DND-41 (cell line): ENCODE measurements around the gene POLR2F.

Source experiments
- CTCF ChIP-seq: IDR thresholded peaks from 2 replicates; pipeline ENCODE4 v1.5.1; 2012; ENCODE audit warnings: borderline replicate concordance, low read length, moderate library complexity, mild to moderate bottlenecking; ENCODE audit not compliant: poor library complexity, severe bottlenecking; ENCODE audit errors: extremely low read depth
- EZH2 ChIP-seq: IDR thresholded peaks from 3 replicates; pipeline ENCODE4 v1.6.1; 2012; ENCODE audit warnings: borderline replicate concordance, low read depth, mild to moderate bottlenecking, moderate library complexity, low read length, inconsistent platforms; ENCODE audit not compliant: severe bottlenecking

- TF ChIP-seq CTCF: no peak
- no peak for TF ChIP-seq EZH2
These were observed 9.7 kb upstream of the POLR2F start for GRCh38 chr22:37943825-37944198.
